ENCODE results near the gene CECR2. TPM values are rescaled to one million over a fixed set of nuclear protein-coding genes. Genes with fewer than 3 reads are reported as not detected.

CECR2 gene
- total and polyA plus RNA-seq, 8 donors = 8.0 to 22.0 (median 17.1) TPM

DNA sequence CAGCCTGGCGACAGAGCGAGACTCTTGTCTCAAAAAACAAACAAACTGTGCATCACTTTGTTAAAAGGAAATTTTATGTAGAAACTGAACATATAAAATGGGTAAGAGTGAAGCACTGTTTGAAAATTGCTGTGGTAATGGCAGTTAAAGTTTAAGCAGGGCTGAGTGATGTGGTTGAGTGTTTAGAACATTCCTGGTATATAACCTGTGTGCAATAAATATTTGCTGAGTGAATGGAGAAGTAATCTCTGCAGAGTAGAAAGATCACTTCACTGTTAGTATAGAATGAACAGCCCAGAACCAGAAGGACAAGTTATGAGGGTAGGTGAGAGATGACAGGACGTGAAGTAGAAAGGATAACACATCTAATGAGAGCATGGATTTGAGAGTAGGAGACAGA, 27.3 kb downstream of the CECR2 start:
- Histone ChIP-seq H3K4me3 (no peak overlapping the region), H3K4me1 (no peaks in the 10 kb centered on the region), H3K36me3 (no peaks in the 10 kb centered on the region), H3K9me3 (no peaks in the 10 kb centered on the region), H3K27me3 (no peaks in the 10 kb centered on the region), H3K27ac (no peak overlapping the region)
- intact Hi-C loops (cut with DNase I) = no loop called here
- ATAC-seq = peak; percentile 77
- TF ChIP-seq CTCF (IDR thresholded peaks at IDR 0.05) = no peak
- DNase-seq = no peak

DNA sequence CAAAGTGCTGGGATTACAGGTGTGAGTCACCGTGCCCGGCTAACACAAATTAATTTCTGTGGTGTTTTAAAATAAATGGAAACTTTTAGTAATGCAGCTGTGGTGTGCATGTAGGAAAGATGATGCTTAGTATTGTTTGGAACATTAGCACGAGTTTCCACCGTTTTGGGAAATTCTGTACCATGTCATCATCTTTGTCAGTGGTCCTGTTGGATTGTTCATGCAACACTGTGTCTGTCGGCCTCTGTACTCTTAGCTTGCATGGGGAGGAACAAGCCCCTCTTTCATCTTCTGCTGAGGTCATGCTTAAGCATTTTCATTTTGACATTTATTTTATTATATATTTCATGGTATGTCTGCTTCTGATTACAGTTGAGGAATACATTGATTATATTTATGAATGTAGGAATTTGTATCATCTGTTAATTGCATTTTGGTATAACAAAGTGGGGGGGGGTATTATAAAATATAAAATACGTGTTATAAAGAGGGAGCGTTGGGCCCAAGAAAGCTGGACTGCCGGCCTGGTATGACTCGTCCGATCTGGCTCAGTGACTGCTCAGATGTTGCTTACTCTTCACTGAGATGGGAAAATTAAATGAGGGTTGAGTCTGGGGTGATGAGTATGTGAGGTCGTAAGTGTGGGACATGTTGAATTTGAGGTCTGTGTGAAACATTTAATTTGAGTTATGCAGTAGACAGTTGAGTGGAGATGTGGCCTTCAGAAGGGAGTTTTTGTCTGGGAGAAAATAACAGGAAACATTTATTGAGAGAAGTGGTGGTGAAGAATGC, 28.7 kb downstream of the CECR2 start:
- Histone ChIP-seq H3K9me3 (no peaks in the 10 kb centered on the region), H3K36me3 (no peaks in the 10 kb centered on the region), H3K27me3 (no peaks in the 10 kb centered on the region), H3K4me3 (no peak overlapping the region), H3K4me1 (no peaks in the 10 kb centered on the region), H3K27ac (no peak overlapping the region)
- ATAC-seq (no peak), DNase-seq (no peak)
- intact Hi-C loops (cut with DNase I) = no loop called here
- TF ChIP-seq CTCF (IDR thresholded peaks at IDR 0.05) = no peak

DNA sequence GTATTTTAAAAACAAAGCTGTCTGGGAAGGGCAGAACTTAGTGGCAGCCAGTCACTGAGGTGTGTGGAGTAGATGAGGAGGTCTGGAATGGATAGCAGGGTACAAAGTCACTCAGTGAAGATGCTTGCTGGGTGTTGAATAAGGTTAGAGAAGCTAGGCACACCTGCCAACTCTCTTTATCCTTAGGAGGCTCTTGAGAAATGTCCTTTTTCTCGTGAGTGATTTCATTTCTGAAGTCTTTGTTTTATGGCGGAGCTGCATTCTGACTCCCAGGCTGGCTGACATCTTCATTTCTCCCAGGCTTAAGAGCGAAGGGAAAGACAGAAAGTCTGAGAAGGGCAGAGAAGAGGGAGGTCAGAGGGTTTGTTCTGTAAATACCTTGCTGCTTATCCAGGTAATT, 31.0 kb downstream of the CECR2 start:
- no peak for TF ChIP-seq CTCF (IDR thresholded peaks at IDR 0.05)
- ATAC-seq = peak; percentile 38
- Histone ChIP-seq H3K4me3 (no peak overlapping the region), H3K9me3 (no peaks in the 10 kb centered on the region), H3K27ac (no peak overlapping the region), H3K27me3 (no peaks in the 10 kb centered on the region), H3K4me1 (no peaks in the 10 kb centered on the region), H3K36me3 (no peaks in the 10 kb centered on the region)
- intact Hi-C loops (cut with DNase I) = no loop called here
- no peak for DNase-seq

GRCh38 chr22:17401728-17402127, 32.5 kb downstream of the CECR2 start:
- H3K4me1 ChIP-seq = peaks cover 2 to 4% of the 10 kb centered on the region in 2 donors
- ATAC-seq (no peak), DNase-seq (no peak)
- H3K27me3 ChIP-seq = no peaks in the 10 kb centered on the region
- H3K9me3 ChIP-seq = no peaks in the 10 kb centered on the region
- intact Hi-C loops (cut with DNase I) = no loop called here
- H3K36me3 ChIP-seq = no peaks in the 10 kb centered on the region
- TF ChIP-seq CTCF (IDR thresholded peaks at IDR 0.05) = no peak
- no peak overlapping the region for H3K4me3 ChIP-seq
- no peak overlapping the region for H3K27ac ChIP-seq

GRCh38 chr22:17402293-17402692, 33.0 kb downstream of the CECR2 start:
- ATAC-seq = no peak
- TF ChIP-seq CTCF (IDR thresholded peaks at IDR 0.05) = no peak
- H3K27me3 ChIP-seq = no peaks in the 10 kb centered on the region
- no peak for DNase-seq
- intact Hi-C loops (cut with DNase I) = no loop called here
- no peaks in the 10 kb centered on the region for H3K9me3 ChIP-seq
- no peak overlapping the region for H3K27ac ChIP-seq
- no peaks in the 10 kb centered on the region for H3K36me3 ChIP-seq
- H3K4me3 ChIP-seq = no peak overlapping the region
- peaks cover 7 to 10% of the 10 kb centered on the region in 2 donors for H3K4me1 ChIP-seq

Measured in left lung (tissue), 10 donors.